HFFc6 (cell line): ENCODE measurements around the gene TTC7B. TPM values are rescaled to one million over a fixed set of nuclear protein-coding genes. Genes with fewer than 3 reads are reported as not detected.

ENCODE experiments used
- DNase-seq: peaks from one replicate; pipeline ENCODE4 v3.0.0-alpha.2; 2018
- H3K27ac Mint-ChIP-seq: 2 replicates; pipeline ENCODE4 v1.8.0; 2020; ENCODE audit warnings: mild to moderate bottlenecking, mixed read lengths
- H3K27me3 Mint-ChIP-seq: 2 replicates; pipeline ENCODE4 v1.8.0; 2021; ENCODE audit warnings: mild to moderate bottlenecking, moderate library complexity, mixed read lengths; ENCODE audit not compliant: insufficient read depth
- H3K36me3 Mint-ChIP-seq: 2 replicates; pipeline ENCODE4 v1.8.0; 2021; ENCODE audit warnings: low read depth, mixed read lengths
- H3K4me1 Mint-ChIP-seq: 2 replicates; pipeline ENCODE4 v1.8.0; 2020; ENCODE audit warnings: low read depth, mixed read lengths
- H3K4me3 Mint-ChIP-seq: 2 replicates; pipeline ENCODE4 v1.8.0; 2020; ENCODE audit warnings: mild to moderate bottlenecking, moderate library complexity, mixed read lengths
- H3K9me3 Mint-ChIP-seq: 2 replicates; pipeline ENCODE4 v1.8.0; 2020; ENCODE audit warnings: mild to moderate bottlenecking, mixed read lengths
- CTCF ChIP-seq: fragments of 200-600 bp; sonication (generic); IDR thresholded peaks from 2 replicates; pipeline ENCODE4 v1.5.0; 2021; ENCODE audit warnings: antibody characterized with exemption, mild to moderate bottlenecking
- total RNA-seq, 6 experiments: library from RNA; stranded (reverse); fragmentation: NEBNext Ultra II Directional; extraction: Animal tissue kit (Norgen Biotek cat#: 25700); gene quantifications; 2 replicates in 1 of 6; 3 replicates in 5 of 6; pipeline ENCODE4 v1.2.3, GENCODE V29; 2021

The TTC7B gene
- total RNA-seq, 6 experiments from 2014 or later: 34.6 to 46.9 (median 40.9) TPM

GRCh38 chr14:90592655-90593054 lies 223.6 kb downstream of the TTC7B start:
- Mint-ChIP-seq H3K4me1 (no peaks in the 10 kb centered on the region), H3K27me3 (no peaks in the 10 kb centered on the region; the same call in 1 of the 2 replicates), H3K4me3 (no peak overlapping the region), H3K27ac (no peak overlapping the region), H3K9me3 (no peaks in the 10 kb centered on the region), H3K36me3 (no peaks in the 10 kb centered on the region)
- TF ChIP-seq CTCF: no peak
- DNase-seq: no peak

DNA sequence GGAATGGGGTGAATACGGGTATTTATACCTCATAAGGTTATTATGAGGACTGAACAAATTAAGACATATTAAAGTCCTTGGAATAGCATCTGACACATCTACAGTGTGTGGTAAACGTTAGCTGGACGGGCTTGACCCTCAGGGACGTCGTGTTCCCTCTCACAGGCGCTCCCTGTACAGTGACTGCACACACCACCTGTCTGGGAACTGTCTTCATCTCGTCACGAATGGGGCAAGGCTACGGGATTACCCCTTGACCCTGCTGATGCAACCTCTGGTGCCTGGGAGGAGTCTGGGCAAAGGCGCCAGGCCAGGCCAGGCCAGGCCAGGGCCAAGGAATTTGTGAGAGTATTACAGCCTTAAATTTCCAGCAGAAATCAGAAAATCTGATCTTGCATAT lies 228.3 kb downstream of the TTC7B start:
- H3K4me3 Mint-ChIP-seq: no peak overlapping the region
- no peak for DNase-seq
- H3K27me3 Mint-ChIP-seq: no peaks in the 10 kb centered on the region; the same call in none of the 2 replicates
- no peak for TF ChIP-seq CTCF
- H3K27ac Mint-ChIP-seq: no peak overlapping the region
- H3K9me3 Mint-ChIP-seq: no peaks in the 10 kb centered on the region
- no peaks in the 10 kb centered on the region for H3K36me3 Mint-ChIP-seq
- H3K4me1 Mint-ChIP-seq: no peaks in the 10 kb centered on the region

DNA sequence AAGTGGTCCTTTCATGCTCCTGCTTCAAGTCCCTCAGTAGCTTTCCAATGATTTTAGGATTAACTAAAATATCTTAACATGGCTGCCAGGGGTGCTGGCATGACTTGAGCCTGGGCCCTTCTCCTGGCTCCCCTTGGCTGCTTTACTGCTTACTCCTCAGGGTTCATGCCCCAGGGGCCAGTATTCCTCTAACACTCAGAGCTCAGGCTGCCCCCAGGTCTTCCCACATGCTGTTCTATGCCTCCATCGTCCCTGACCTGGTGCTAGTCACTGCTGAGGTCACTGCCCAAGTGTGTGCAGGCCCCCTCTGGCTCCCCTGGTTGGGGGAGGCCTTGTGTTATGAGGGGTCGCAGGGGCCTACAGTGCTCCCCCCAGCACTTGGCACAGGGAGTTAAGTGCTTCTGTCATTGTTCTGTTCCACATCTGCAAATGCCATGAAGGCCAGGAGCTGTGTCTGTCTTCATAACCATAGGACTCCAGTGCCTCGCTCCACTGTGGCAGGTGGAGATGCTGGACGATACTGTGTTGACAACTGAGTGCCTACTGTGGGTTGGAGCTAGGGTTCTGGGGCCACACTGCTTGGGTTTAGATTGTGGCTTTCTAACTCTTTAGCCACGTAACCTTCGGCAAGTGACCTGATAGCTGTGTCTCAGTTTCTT lies 228.8 kb downstream of the TTC7B start:
- H3K4me3 Mint-ChIP-seq: no peak overlapping the region
- H3K36me3 Mint-ChIP-seq: no peaks in the 10 kb centered on the region
- H3K27me3 Mint-ChIP-seq: no peaks in the 10 kb centered on the region; the same call in none of the 2 replicates
- H3K27ac Mint-ChIP-seq: no peak overlapping the region
- H3K9me3 Mint-ChIP-seq: no peaks in the 10 kb centered on the region
- TF ChIP-seq CTCF: no peak
- H3K4me1 Mint-ChIP-seq: no peaks in the 10 kb centered on the region
- DNase-seq: no peak

DNA sequence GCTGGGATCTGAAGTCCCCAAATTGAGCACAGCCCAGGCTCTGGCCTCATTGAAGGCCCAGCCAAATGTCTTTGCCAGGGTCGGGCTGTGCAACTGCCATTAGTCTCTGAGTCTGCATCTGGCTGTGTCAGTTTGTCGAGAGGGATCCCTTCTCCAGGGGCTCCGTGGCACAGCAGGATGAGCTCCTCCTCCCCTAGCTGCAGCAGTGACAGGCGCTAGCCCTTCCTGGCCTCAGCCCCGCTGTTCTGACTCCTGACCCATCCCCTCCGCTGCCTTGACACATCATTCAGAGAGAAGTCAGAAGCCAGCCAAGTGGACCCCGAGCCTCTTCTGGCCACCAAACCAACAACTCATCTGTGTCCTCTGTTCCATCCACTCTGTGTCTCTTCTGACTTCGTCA lies 231.1 kb downstream of the TTC7B start:
- H3K4me3 Mint-ChIP-seq: no peak overlapping the region
- DNase-seq: no peak
- H3K27ac Mint-ChIP-seq: no peak overlapping the region
- no peaks in the 10 kb centered on the region for H3K9me3 Mint-ChIP-seq
- no peaks in the 10 kb centered on the region for H3K4me1 Mint-ChIP-seq
- H3K27me3 Mint-ChIP-seq: no peaks in the 10 kb centered on the region; the same call in none of the 2 replicates
- TF ChIP-seq CTCF: no peak
- H3K36me3 Mint-ChIP-seq: no peaks in the 10 kb centered on the region

DNA sequence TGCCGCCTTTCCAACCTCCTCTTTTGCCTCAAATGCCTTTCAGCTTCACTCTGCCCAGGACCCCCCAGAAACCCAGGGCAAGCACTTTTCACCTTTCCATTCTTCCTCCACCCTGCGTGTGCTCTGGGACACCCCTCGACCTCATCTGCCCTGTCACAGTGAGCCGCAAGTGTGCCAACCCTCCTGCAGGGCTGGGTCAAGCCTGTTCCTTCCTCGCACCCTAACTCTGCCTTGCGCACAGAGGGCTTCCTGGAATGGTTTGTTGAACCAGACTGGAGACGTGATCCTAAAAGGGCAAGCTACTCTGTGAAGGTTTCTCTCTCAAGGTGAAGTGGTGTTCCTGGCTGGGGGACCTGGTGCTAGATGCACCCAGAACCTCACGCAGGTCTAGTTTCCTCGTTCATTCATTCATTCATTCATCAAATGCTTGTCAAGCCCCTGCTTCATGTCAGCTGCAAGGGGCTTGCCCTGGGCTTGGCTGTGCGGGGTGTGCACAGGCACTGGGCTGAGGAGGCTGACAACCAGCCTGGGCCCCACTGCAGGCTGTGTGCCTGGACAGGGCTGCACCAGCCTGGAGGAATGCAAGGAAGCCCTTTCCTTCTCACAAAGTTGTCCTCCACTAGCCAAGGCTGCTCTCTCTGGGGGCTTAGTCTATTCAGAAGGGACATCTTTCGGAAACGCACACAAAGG lies 232.2 kb downstream of the TTC7B start:
- no peak overlapping the region for H3K4me3 Mint-ChIP-seq
- H3K4me1 Mint-ChIP-seq: no peaks in the 10 kb centered on the region
- no peaks in the 10 kb centered on the region for H3K9me3 Mint-ChIP-seq
- no peaks in the 10 kb centered on the region for H3K36me3 Mint-ChIP-seq
- no peaks in the 10 kb centered on the region; the same call in none of the 2 replicates for H3K27me3 Mint-ChIP-seq
- H3K27ac Mint-ChIP-seq: no peak overlapping the region
- DNase-seq: no peak
- no peak for TF ChIP-seq CTCF
